Fibroblast of lung (primary cell): ENCODE data around the gene ANKH. TPM values are rescaled to one million over a fixed set of nuclear protein-coding genes. Genes with fewer than 3 reads are reported as not detected.
"Not testable (repeated sequence)": the region's sequence is repeated elsewhere in the genome, so short reads cannot be mapped to it uniquely, and the experiment has no call there.

Experiments
- DNase-seq, 2 donors: peaks; one replicate each; pipeline versions ENCODE4 v3.0.0 to v3.0.0-alpha.2; 2010; ENCODE audit warnings: low read depth in 2 of 2
- H2AFZ ChIP-seq: 2 replicates; pipeline ENCODE4 v1.5.1; 2012; ENCODE audit warnings: low read length, control low read depth, inconsistent platforms
- H3K27ac ChIP-seq: 2 replicates; pipeline ENCODE4 v1.5.1; 2011; ENCODE audit warnings: low read length, control low read depth; ENCODE audit not compliant: insufficient read depth
- H3K27me3 ChIP-seq: 2 replicates; pipeline ENCODE4 v1.5.1; 2011; ENCODE audit warnings: mild to moderate bottlenecking, low read length; ENCODE audit not compliant: control insufficient read depth, insufficient read depth
- H3K36me3 ChIP-seq: 2 replicates; pipeline ENCODE4 v1.5.1; 2011; ENCODE audit warnings: low read length; ENCODE audit not compliant: control insufficient read depth, insufficient read depth
- H3K4me1 ChIP-seq: 2 replicates; pipeline ENCODE4 v1.5.1; 2011; ENCODE audit warnings: low read length; ENCODE audit not compliant: control insufficient read depth, insufficient read depth; ENCODE audit errors: extremely low read depth
- H3K4me2 ChIP-seq: 2 replicates; pipeline ENCODE4 v1.5.1; 2011; ENCODE audit warnings: low read length, control low read depth; ENCODE audit not compliant: insufficient read depth; ENCODE audit errors: extremely low read depth
- H3K4me3 ChIP-seq, 4 experiments: fragments of 200-600 bp in 1 of 4; sonication (generic) in 1 of 4; replicated peaks in 1 of 4; 2 replicates each; pipeline ENCODE4 v1.5.1; 2011 to 2016; ENCODE audit warnings: low read length in 4 of 4, low read depth in 3 of 4, mild to moderate bottlenecking in 3 of 4, control low read depth in 2 of 4, inconsistent platforms in 1 of 4, mixed read lengths in 1 of 4; ENCODE audit not compliant: insufficient read depth in 1 of 4; ENCODE audit errors: control extremely low read depth in 1 of 4
- H3K79me2 ChIP-seq: 2 replicates; pipeline ENCODE4 v1.5.1; 2012; ENCODE audit warnings: mild to moderate bottlenecking, low read length, inconsistent platforms; ENCODE audit not compliant: control insufficient read depth, insufficient read depth
- H3K9ac ChIP-seq: 2 replicates; pipeline ENCODE4 v1.5.1; 2011; ENCODE audit warnings: mild to moderate bottlenecking, low read length, control low read depth; ENCODE audit not compliant: insufficient read depth
- H3K9me3 ChIP-seq: 2 replicates; pipeline ENCODE4 v1.5.1; 2012; ENCODE audit warnings: low read depth, low read length; ENCODE audit not compliant: control insufficient read depth, insufficient read depth
- H4K20me1 ChIP-seq: 2 replicates; pipeline ENCODE4 v1.5.1; 2011; ENCODE audit warnings: low read length; ENCODE audit not compliant: control insufficient read depth, insufficient read depth; ENCODE audit errors: extremely low read depth
- CTCF ChIP-seq, 2 donors: IDR thresholded peaks in 1 of 2; conservative IDR thresholded peaks in 1 of 2; 1 replicate in 1 of 2; 2 replicates in 1 of 2; pipeline ENCODE4 v1.5.1; 2011 to 2012; ENCODE audit warnings: low read length in 2 of 2, control low read depth in 1 of 2, inconsistent platforms in 1 of 2, low read depth in 1 of 2, mild to moderate bottlenecking in 1 of 2
- EZH2 ChIP-seq: IDR thresholded peaks from 2 replicates; pipeline ENCODE4 v1.5.1; 2012; ENCODE audit warnings: low read length, control low read depth, mild to moderate bottlenecking; ENCODE audit errors: missing control alignments
- polyA minus RNA-seq: library from RNA; depleted of rRNA, polyadenylated mRNA; stranded (reverse); fragments of >200 nt; gene quantifications from 2 replicates; pipeline ENCODE4 v1.2.3, GENCODE V29; 2011; ENCODE audit warnings: low replicate concordance
- polyA plus RNA-seq, 2 donors: library from polyadenylated mRNA; depleted of rRNA in 1 of 2; stranded (reverse) in 1 of 2; unstranded in 1 of 2; fragments of >200 nt; gene quantifications; 2 replicates each; pipeline ENCODE4 v1.2.1, GENCODE V29; 2011 to 2012; ENCODE audit warnings: missing spikeins in 1 of 2
- total RNA-seq: library from RNA; depleted of rRNA; stranded (reverse); fragments of >200 nt; gene quantifications from 2 replicates; pipeline ENCODE4 v1.2.1, GENCODE V29; 2014

ANKH gene
- total RNA-seq (5.4 and 5.8 TPM in 2 replicates), polyA plus RNA-seq (10.9 and 14.8 TPM in 2 replicates), polyA minus RNA-seq (36.5 and 39.2 TPM in 2 replicates)
- polyA plus RNA-seq (2012): 15.1 and 28.2 TPM in 2 replicates

DNA sequence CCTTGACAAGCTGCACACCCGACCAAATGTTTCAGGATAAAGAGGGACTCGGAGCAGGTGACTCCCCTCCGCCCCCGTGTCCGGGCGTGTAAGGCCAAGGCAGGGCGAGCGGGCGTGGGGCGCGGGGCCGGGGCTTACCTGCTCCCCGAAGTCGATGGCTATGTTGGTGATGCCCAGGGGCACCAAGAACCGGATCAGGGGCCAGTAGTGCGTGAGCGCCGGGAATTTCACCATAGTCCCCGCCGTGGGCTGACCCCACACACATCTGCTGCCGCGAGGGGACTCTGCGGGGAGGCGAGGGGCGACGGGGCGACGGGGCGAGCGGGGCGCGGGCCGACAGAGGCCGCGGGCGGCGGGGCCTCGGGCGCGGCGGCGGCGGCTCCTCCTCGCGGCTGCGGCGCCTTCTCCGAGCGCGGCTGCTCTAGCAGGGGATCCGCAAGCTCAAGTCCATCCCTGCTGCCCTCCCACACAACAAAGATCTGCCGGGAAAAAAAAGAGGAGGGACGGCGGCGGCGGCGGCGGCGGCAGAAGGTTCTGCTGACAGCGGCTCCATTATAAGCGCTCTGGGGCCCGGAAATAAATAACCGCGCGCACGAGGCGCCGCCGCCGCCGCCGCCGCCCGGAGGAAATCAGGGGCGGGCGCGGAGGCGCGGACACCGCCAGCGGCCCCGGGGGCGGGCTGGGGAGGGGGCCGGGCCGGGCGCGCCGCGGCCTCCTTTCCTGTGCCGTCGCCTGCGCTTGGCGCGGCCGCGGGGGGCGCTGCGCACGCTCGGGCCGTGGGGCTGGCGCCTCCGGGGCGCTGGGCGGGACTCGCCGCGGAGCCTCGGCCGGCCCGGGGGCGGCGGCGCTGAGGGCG lies at the start of gene ANKH:
ANKH (minus strand) TSS at position 565 of the 856 bp plus-strand sequence; CDS start at position 234, 331 bp downstream.
- Histone ChIP-seq H3K36me3 (no peaks in the 10 kb centered on the region), H3K27ac (peak within 1 kb of the TSS; percentile 42), H3K4me2 (peak within 1 kb of the TSS; percentile 82), H4K20me1 (no peaks in the 10 kb centered on the region), H3K9me3 (no peaks in the 10 kb centered on the region), H3K9ac (peak within 1 kb of the TSS; percentile 65), H2AFZ (peak within 1 kb of the TSS; percentile 62), H3K27me3 (no peaks in the 10 kb centered on the region), H3K4me3 (peak within 1 kb of the TSS; percentile 50 to 80 (median 65)), H3K79me2 (no peaks in the 10 kb centered on the region), H3K4me1 (no peaks in the 10 kb centered on the region)
- TF ChIP-seq EZH2: no peak
- TF ChIP-seq CTCF (conservative IDR thresholded peaks at IDR 0.05 in 1 of 2, IDR thresholded peaks at IDR 0.05 in 1 of 2; ENCODE audit: low read depth in 1 of 2, low read length in 2 of 2): peak in 1 of 2 donors; percentile 7
- DNase-seq: peak; percentile 69 to 76

GRCh38 chr5:14920121-14920520 lies 48.5 kb upstream of the ANKH start:
- H3K27ac ChIP-seq: no peak overlapping the region
- no peak overlapping the region for H3K4me3 ChIP-seq
- H4K20me1 ChIP-seq: no peaks in the 10 kb centered on the region
- no peak overlapping the region for H3K4me2 ChIP-seq
- H3K9me3 ChIP-seq: no peaks in the 10 kb centered on the region
- no peak overlapping the region for H3K9ac ChIP-seq
- H2AFZ ChIP-seq: no peak overlapping the region
- DNase-seq: peak in 1 of 2 donors; percentile 41
- TF ChIP-seq EZH2 (no peak), CTCF (conservative IDR thresholded peaks at IDR 0.05 in 1 of 2, IDR thresholded peaks at IDR 0.05 in 1 of 2; ENCODE audit: low read depth in 1 of 2, low read length in 2 of 2) (no peak)
- no peaks in the 10 kb centered on the region for H3K79me2 ChIP-seq
- no peaks in the 10 kb centered on the region for H3K36me3 ChIP-seq
- H3K4me1 ChIP-seq: no peaks in the 10 kb centered on the region
- H3K27me3 ChIP-seq: no peaks in the 10 kb centered on the region

DNA sequence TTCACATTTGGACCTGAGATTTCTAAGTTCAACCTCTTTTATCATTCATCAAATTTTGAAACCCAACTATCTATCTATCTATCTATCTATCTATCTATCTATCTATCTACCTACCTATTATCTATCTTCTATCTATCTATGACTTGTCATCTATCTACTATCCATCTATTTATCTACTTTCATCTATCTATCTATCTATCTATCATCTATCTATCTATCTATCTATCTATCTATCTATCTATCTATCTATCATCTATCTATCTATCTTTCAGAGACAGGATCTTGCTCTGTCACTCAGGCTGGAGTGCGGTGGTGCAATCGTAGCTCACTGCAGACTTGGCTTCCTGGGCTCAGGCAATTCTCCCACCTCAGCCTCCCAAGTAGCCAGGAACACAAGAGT lies 47.5 kb upstream of the ANKH start:
- not testable (repeated sequence) for H3K4me1 ChIP-seq, H2AFZ ChIP-seq, H4K20me1 ChIP-seq, H3K9me3 ChIP-seq, H3K9ac ChIP-seq, DNase-seq, H3K79me2 ChIP-seq, H3K4me2 ChIP-seq, H3K36me3 ChIP-seq, H3K4me3 ChIP-seq, H3K27me3 ChIP-seq, H3K27ac ChIP-seq
